Neutrophil (primary cell): Measurements from ENCODE around the gene TRIM63.

Experiments used
- H3K27ac ChIP-seq: fragments of 200-600 bp; sonication (generic); 2 replicates; pipeline ENCODE4 v1.5.1; 2016; ENCODE audit warnings: mild to moderate bottlenecking, moderate library complexity
- H3K27me3 ChIP-seq: fragments of 200-600 bp; sonication (generic); 2 replicates; pipeline ENCODE4 v1.6.0; 2016; ENCODE audit warnings: mild to moderate bottlenecking
- H3K36me3 ChIP-seq: fragments of 200-600 bp; sonication (generic); 2 replicates; pipeline ENCODE4 v1.5.1; 2017
- H3K4me1 ChIP-seq, 2 experiments: fragments of 200-600 bp in 1 of 2; sonication (generic) in 1 of 2; 1 replicate in 1 of 2; 2 replicates in 1 of 2; pipeline versions ENCODE4 v1.5.1 to v1.6.1; 2013 to 2016; ENCODE audit warnings: low read depth in 1 of 2, low read length in 1 of 2, mild to moderate bottlenecking in 1 of 2, moderate library complexity in 1 of 2; ENCODE audit not compliant: control insufficient read depth in 1 of 2, insufficient read depth in 1 of 2
- H3K4me3 ChIP-seq, 2 experiments: fragments of 200-600 bp in 1 of 2; sonication (generic) in 1 of 2; 1 replicate in 1 of 2; 2 replicates in 1 of 2; pipeline ENCODE4 v1.5.1; 2013 to 2016; ENCODE audit warnings: low read depth in 1 of 2, low read length in 1 of 2, mild to moderate bottlenecking in 1 of 2, moderate library complexity in 1 of 2
- H3K9me3 ChIP-seq: fragments of 200-600 bp; sonication (generic); 2 replicates; pipeline ENCODE4 v1.5.1; 2016
- TF ChIP-seq, protein P1 (sequence below): fragments of 200-600 bp; sonication (generic); IDR thresholded peaks from 2 replicates; pipeline ENCODE4 v1.5.1; 2016; ENCODE audit warnings: antibody characterized with exemption

Gene TRIM63

DNA sequence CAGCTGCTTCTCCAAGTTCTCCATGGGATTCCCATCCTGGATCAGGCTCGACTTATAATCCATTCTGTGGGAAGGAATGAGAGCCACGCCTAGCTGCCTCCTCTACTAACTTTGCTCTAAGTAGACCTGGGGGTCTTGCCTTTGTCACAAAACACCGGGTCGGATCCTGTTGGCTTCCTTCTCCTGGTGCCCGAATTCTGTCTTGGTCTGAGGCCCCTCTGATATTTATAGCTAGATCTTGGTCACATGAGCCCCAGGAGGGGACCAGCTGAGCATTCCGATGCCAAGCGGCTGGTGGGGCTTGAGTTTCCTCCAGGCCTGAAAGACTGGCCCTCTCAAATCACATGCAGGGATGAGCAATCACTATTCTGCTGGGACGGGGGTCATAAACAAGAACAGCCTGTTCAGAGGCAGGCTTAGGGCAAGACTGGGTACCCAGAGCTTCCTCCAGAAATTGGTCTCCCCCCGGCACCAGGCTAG is at the start of gene TRIM63:
TSS of gene TRIM63 (minus strand) at position 199 of the 480 bp plus-strand sequence. CDS start at position 63, 136 bp downstream.
- no peak within 1 kb of the TSS for H3K4me3 ChIP-seq
- H3K27me3 ChIP-seq = peaks cover 49% of the 10 kb centered on the region

DNA sequence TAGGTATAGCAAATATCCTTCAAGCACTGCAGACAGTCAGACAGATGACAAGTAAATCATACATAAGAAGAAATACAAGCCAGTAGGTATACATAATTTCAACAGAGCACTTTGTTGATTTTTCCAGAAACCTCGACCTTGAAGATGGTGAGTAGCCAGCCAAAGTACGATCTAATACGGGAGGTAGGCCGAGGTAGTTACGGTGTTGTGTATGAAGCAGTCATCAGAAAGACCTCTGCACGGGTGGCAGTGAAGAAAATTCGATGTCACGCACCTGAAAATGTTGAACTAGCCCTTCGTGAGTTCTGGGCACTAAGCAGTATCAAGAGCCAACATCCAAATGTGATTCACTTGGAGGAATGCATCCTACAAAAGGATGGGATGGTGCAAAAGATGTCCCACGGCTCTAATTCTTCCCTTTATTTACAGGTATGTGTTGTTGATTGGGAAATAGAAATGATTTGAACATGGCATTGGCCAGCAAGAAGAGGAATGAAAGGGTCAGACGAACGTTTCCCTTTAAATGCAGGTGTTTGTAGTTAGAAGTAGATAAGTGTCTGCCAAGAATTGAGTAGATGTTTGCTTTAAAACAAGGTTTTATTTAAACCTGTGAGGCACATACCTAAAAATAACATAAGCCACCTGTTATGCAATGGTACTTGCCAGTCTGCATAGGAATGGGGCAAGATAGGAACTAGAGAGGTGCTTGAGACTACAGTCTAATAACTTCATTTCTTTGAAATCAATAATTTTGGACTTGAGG is 46.9 kb upstream of the TRIM63 start:
- Histone ChIP-seq H3K4me1 (peaks cover 41 to 45% of the 10 kb centered on the region in 2 experiments), H3K27ac (peak overlapping the region; percentile 42), H3K27me3 (no peaks in the 10 kb centered on the region), H3K4me3 (no peak overlapping the region), H3K36me3 (no peaks in the 10 kb centered on the region), H3K9me3 (no peaks in the 10 kb centered on the region)
- TF ChIP-seq, protein P1, sequence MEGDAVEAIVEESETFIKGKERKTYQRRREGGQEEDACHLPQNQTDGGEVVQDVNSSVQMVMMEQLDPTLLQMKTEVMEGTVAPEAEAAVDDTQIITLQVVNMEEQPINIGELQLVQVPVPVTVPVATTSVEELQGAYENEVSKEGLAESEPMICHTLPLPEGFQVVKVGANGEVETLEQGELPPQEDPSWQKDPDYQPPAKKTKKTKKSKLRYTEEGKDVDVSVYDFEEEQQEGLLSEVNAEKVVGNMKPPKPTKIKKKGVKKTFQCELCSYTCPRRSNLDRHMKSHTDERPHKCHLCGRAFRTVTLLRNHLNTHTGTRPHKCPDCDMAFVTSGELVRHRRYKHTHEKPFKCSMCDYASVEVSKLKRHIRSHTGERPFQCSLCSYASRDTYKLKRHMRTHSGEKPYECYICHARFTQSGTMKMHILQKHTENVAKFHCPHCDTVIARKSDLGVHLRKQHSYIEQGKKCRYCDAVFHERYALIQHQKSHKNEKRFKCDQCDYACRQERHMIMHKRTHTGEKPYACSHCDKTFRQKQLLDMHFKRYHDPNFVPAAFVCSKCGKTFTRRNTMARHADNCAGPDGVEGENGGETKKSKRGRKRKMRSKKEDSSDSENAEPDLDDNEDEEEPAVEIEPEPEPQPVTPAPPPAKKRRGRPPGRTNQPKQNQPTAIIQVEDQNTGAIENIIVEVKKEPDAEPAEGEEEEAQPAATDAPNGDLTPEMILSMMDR = no peak

More for the DNA sequence above, at the start of gene TRIM63:
- TF ChIP-seq, protein P1 = no peak
- H3K36me3 ChIP-seq = no peaks in the 10 kb centered on the region
- no peak within 1 kb of the TSS for H3K27ac ChIP-seq
- no peaks in the 10 kb centered on the region for H3K9me3 ChIP-seq
- H3K4me1 ChIP-seq = no peaks in the 10 kb centered on the region

DNA sequence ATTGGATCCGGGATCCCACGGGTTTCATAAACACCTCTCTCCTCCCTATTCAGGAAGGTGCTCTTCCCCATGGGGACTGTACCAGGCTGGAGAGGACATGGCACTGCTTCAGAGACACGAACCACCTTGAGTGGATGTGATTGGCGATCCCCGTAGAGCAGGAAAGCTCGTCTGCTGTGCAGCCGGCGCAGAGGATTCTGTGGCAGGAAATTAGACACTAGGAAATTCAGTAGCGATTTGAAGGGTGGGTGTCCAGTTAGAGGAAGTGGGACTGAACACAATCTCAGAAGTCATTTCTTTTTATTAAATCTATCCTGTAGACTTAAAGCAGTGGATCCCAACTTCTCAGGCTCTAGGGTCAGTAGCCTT is 45.0 kb upstream of the TRIM63 start:
- Histone ChIP-seq H3K9me3 (no peaks in the 10 kb centered on the region), H3K4me1 (peaks cover 36 to 44% of the 10 kb centered on the region in 2 experiments), H3K27ac (peak overlapping the region; percentile 94), H3K4me3 (peak overlapping the region; percentile 98 to 99), H3K27me3 (no peaks in the 10 kb centered on the region), H3K36me3 (no peaks in the 10 kb centered on the region)
- TF ChIP-seq, protein P1 = no peak

DNA sequence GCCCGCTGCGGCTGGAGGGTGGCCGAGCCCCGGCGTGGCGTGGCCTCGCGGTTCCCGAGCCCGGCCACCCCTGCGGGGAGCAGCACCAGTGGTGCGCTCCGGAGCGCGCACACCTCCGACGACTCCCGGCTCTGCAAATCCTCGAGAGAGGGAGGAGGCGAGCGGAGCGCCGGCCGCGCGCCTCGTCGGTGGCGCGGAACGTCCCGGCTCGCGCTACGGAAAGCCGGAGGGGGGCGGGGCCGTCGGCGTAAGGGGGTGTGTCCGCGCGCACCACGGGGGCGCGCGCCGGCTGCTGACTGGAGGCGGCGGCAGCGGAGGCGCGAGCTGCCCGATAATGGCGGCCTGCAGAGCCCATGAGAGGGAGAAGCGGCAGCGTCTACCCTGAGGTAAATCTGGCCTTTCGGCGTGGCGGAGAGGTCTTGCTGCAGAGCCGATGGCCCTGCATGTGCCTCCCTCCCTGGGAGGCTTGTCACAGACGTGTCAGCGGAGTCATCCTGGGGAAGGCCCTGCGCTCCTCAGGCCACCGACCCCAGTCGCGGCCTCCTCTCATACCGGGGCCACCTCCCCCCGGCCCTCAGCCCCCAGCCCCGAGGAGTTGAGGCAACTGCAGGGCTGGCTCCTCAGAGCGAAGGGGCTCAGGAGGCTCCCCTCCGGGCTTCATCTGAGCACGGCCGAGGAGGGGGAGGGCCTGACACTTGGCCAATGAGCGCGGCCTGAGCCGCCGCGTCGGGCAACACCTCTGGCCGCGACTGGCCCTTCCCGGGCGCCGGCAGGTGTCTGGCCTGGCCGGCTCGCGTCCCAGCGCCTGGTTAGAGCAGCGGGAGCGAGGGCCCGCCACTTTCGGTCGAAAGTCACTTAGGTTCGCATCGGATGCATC is 44.3 kb upstream of the TRIM63 start, which contains the start of gene PDIK1L:
TSS of gene PDIK1L (plus strand) at position 295 of the 877 bp plus-strand sequence. CDS start 2,485 bp downstream, outside the sequence.
- H3K27me3 ChIP-seq = no peaks in the 10 kb centered on the region
- no peaks in the 10 kb centered on the region for H3K9me3 ChIP-seq
- peak within 1 kb of the TSS; percentile 94 for H3K27ac ChIP-seq
- H3K4me3 ChIP-seq = peak within 1 kb of the TSS; percentile 98 to 99
- TF ChIP-seq, protein P1 = no peak
- H3K36me3 ChIP-seq = no peaks in the 10 kb centered on the region
- H3K4me1 ChIP-seq = peaks cover 36 to 44% of the 10 kb centered on the region in 2 experiments

DNA sequence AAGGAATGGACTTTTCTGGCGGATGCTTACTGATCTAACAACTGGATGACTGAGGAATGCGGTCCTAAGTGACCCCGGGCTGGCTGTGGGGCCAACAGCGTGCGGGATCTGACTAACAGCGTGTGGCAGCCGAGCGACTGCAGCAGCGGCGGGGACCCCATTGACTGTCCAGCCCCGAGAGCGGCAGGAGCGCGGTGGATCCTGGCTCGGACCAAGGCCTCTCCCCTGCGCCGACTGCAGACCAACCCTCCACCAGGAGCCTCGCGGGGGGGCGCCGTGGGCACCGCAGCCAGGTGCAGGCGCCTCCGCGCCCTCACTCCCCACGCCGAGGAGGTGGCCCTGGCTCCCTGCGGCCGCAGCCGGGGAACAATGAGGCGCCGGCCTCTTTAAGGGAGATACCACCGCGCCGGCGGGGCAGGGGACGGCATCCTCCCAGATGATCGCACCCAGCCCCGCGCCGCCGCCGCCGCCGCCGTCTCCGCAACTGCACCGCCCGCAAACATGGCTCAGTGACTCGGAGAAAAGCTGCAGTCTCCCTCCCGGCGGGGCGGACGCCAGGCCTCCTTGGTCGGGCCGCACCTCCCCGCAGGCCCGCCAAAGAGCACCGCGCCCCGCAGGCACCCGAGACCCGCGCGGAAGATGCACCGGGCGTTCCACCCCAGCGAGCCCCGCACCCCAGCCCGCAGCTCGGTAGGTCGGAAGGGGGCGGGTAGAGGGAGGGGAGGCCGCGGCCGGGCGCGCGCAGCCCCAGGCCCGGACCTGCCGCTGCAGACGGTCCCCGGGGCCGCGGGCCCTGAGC is 43.5 kb upstream of the TRIM63 start:
- TF ChIP-seq, protein P1 = no peak

More for the DNA sequence above, 43.5 kb upstream of the TRIM63 start:
- peaks cover 36 to 44% of the 10 kb centered on the region in 2 experiments for H3K4me1 ChIP-seq
- no peaks in the 10 kb centered on the region for H3K9me3 ChIP-seq
- peak overlapping the region; percentile 94 for H3K27ac ChIP-seq
- peak overlapping the region; percentile 98 to 99 for H3K4me3 ChIP-seq
- no peaks in the 10 kb centered on the region for H3K36me3 ChIP-seq
- no peaks in the 10 kb centered on the region for H3K27me3 ChIP-seq
